SKM-1 (cell line): ENCODE measurements around the gene TP53AIP1.
"Not testable (repeated sequence)": the region's sequence is repeated elsewhere in the genome, so short reads cannot be mapped to it uniquely, and the experiment has no call there.

Source experiments
- DNase-seq: peaks from one replicate; lab custom pipeline; 2025; ENCODE audit not compliant: unreplicated experiment; lab: John Stamatoyannopoulos, UW

The TP53AIP1 gene

DNA sequence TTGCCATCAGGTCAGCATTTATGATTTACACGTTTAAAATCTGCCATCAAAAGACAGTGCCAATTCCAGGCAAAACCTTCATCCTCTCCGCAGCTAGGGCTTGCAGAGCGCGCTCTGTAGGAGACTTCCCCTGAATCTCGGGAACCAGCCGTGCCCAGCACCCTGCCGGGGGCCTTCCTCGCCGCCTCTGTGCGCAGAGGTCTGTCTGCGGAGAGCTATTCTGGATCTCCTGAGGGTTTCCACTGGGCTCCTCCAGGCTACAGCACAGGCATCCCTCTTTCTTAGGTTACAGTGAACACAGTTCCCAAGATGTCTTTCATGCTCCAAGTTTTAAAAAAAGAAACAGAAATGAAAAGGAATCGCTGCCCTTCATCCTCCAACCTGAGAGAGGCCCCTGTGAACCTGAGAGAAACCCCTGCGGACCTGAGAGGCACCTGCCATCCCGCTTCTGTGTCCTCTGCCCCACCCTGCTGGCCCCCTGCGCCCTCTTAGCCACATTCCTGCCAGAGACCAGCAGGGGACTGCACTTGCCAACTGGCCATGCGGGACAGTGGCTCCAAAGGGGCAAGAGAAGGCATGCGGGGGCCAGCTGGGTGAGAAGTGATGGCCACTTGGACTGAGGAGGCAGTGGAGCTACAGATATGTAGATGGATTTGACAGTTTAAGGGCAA lies 16.1 kb downstream of the TP53AIP1 start:
- no peak for DNase-seq

DNA sequence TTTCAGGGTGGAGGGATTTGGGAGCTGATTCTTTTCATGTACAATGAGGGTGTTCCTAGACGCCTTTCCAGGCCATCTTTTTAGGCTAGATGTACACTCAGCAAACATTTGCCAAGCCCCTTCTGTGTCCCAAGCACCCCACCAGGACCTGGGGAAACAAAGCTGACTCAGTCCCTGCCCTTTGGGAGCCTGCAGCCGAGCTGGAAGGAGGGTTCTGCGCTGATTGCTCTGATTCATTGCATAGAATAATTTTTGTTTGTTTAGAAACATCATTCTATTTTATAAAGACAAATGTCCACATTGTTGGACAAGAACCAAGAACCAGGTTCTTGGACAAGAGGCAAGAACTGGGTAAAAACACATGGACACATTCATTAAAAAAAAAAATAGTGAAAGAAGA lies 16.7 kb downstream of the TP53AIP1 start:
- DNase-seq = no peak

- DNase-seq = no peak
These were observed 17.4 kb downstream of the TP53AIP1 start for GRCh38 chr11:128925250-128925600.

DNA sequence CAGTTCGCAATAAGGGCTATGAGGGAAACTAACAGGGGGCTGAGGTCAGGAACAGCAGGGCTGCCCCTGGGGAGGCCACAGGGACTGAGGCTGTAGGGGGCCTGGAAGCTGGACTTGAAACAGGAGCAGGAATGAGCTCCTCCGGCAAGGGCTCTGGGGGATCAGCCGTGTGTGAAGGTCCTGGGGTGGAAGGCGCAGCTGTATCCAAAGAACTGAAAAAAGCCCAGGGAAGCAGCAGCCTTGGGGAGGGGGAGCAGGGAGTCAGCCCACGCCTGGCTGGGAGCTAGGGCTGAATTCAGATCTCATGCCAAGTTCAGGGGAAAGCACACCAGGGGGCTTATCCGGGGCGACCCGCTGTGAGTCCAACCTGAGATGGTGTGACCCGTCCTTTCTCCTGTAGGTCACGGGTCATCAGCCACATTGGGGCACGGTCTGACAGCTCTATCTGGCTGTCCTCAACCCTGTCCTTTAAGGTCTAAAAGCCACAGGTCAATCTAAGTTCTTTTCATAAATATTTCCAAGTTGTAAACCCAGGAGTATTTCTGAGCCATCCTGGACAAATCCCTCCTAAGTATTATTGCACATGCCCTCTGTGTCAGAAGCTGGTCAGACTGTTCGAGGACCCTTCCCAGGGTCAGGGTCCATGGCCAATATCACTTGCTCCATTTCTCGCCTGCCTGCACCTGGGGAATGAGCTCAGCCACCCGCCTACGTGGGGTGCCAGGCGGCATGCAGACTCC lies 18.0 kb downstream of the TP53AIP1 start:
- no peak for DNase-seq

DNA sequence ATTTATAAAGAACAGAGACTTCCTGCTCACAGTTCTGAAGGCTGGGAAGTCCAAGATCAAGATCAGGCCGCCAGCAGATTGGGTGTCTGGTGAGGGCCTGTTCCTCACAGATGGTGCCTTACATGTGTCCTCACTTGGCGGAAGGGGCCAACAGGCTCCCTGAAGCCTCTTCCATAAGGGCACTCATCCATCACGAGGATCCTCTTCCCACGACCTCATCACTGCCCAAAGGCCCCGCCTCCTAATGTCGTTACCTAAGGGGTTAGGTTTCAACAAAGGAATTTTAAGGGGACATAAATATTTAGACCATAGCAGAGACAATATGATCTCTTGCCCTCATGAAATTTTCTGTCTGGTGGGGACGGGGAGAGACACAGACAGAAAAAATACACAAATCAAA lies 18.6 kb downstream of the TP53AIP1 start:
- no peak for DNase-seq

- DNase-seq = no peak
These were observed 20.9 kb downstream of the TP53AIP1 start for GRCh38 chr11:128921793-128922192.

DNA sequence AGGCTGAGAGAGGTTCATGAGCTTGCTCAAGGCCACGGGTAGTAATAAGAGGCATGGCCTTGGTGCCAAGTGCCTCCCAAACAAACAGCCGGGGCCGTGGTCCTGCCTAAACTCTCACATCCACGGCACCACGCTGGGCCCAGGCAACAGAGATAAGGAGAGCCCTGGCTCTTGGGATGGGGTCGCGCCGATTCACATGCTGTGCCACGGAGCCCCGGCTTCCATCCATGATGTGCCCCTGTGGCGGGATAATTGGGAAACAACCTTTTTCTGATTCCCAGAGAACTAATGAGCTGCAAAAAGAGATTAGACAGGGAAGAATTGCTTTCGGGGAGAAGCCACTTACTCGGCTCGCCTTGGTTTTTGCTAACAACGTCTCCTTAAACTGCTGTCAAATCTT lies 22.0 kb downstream of the TP53AIP1 start:
- DNase-seq = no peak

DNA sequence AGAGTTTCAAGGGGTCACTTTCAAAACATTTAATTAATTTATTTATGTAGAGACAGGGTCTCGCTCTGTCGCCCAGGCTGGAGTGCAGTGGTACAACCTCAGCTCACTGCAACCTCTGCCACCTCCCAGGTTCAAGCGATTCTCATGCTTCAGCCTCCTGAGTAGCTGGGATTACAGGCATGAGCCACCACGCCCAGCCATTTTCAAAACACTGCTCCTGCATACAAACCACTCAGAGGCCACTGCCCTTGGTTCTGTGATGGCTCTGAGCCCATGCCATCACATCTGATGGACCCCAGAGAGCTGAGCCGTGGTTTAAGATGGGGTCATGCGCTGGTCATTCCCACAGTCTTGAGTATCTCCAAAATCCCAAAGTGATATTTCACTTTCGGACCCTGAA lies 23.0 kb downstream of the TP53AIP1 start:
- DNase-seq = not testable (repeated sequence)

- no peak for DNase-seq
These were observed 23.5 kb downstream of the TP53AIP1 start for GRCh38 chr11:128919216-128919615.

DNA sequence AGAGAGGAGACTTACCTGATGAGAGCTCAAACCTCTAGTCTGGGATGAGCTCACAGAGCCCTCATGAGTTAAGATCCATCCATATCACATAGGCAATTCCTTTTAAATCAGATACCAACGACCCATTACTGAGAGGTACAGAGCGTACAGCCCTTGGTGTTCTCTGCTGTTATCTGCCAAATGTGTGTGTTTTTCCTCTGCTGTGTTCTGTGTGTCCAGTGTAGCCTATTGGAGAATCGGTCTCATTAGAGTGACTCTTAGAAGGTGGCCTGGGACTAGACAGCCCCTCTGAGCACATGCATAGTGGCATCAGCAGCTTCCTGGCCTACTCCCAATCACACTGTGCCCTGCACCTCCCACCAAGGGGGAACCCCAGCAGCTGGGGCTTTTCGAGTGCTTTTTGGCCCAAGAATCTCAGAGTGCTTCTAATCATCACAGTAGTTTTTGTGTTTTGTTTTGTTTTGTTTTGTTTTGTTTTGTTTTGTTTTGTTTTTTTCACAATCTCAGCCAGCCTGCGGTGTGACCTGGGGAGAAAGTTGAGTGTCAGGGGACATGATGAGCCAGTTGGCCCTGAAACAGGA lies 25.4 kb downstream of the TP53AIP1 start:
- DNase-seq = no peak

DNA sequence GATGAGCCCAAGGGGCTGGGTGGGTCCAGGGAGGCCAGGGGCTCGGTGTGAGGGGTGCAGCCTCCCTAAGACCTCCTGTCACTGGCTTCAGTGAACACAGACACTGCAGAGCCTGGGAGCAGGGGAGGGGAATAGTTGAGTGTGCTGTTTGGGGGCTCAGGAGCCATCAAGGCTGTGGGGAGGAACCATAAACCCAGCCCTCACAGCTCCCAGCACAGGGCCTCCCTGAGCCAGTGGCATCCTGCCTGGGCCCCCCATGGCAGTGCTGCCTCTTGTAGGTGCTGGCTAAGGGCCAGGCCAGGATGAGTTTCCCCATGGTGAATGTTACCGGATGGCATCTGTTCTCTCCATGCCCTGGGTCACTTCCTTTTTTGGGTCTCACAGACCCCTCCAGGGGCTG lies 26.0 kb downstream of the TP53AIP1 start:
- DNase-seq = no peak

DNA sequence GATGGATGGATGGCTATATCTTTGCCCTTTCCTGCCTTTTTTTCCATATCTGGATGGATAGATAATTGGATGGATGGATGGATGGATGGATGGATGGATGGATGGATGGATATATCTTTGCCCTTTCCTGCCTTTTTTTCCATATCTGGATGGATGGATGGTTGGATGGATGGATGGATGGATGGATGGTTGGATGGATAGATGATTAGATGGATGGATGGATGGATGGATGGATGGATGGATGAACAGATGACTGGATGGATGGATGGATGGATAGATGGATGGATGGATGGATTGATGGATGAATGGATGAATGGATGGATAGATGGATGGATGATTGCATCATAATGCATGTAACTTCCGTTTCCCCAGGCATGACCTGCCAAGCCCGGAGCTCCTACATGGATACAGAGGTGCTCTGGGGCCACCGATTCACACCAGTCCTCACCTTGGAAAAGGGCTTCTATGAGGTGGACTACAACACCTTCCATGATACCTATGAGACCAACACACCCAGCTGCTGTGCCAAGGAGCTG lies 26.6 kb downstream of the TP53AIP1 start:
- no peak for DNase-seq

DNA sequence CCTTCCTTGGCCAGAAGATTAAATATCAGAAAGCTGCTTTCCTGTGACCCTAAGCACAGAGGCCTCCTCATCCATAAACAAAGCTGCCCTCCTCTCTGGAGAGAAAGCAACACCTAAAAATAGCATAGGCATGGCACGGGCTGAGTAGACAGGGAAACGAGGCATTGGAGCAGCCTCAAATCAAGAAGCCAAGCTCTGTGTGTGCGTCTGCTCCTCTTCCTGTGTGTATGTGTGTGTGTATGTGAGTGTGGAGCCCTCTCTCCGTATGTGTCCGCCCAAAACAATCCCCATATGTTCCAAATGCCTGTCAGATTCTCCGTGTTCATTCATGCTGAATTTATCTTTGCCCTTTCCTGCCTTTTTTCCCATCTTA lies 27.5 kb downstream of the TP53AIP1 start:
- no peak for DNase-seq

GRCh38 chr11:128914216-128915148 lies 28.2 kb downstream of the TP53AIP1 start:
- DNase-seq = no peak

- no peak for DNase-seq
These were observed 28.9 kb downstream of the TP53AIP1 start for GRCh38 chr11:128913806-128914205.

DNA sequence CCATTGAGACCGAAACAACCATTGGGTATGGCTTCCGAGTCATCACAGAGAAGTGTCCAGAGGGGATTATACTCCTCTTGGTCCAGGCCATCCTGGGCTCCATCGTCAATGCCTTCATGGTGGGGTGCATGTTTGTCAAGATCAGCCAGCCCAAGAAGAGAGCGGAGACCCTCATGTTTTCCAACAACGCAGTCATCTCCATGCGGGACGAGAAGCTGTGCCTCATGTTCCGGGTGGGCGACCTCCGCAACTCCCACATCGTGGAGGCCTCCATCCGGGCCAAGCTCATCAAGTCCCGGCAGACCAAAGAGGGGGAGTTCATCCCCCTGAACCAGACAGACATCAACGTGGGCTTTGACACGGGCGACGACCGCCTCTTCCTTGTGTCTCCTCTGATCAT lies 31.0 kb downstream of the TP53AIP1 start:
- no peak for DNase-seq

DNA sequence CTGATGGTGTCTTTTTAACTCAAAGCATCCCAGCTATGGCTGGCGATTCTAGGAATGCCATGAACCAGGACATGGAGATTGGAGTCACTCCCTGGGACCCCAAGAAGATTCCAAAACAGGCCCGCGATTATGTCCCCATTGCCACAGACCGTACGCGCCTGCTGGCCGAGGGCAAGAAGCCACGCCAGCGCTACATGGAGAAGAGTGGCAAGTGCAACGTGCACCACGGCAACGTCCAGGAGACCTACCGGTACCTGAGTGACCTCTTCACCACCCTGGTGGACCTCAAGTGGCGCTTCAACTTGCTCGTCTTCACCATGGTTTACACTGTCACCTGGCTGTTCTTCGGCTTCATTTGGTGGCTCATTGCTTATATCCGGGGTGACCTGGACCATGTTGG lies 31.4 kb downstream of the TP53AIP1 start:
- no peak for DNase-seq

GRCh38 chr11:128910576-128910975 lies 32.1 kb downstream of the TP53AIP1 start:
- DNase-seq = no peak

GRCh38 chr11:128909438-128910125 lies 33.1 kb downstream of the TP53AIP1 start:
- no peak for DNase-seq

- DNase-seq = no peak
These were observed 34.1 kb downstream of the TP53AIP1 start for GRCh38 chr11:128908391-128909246.
